HG02678 (cell line): ENCODE measurements around the gene PRCD.
"Not testable (repeated sequence)": the region's sequence is repeated elsewhere in the genome, so short reads cannot be mapped to it uniquely, and the experiment has no call there.

Experiments used
- ATAC-seq: cut with Tn5 transposase; IDR thresholded peaks from one replicate; pipeline ENCODE4 v1.9.1; 2021; ENCODE audit warnings: mild to moderate bottlenecking, moderate library complexity; ENCODE audit not compliant: unreplicated experiment

The PRCD gene

GRCh38 chr17:76525513-76525833 is 14.4 kb upstream of the PRCD start:
- ATAC-seq, result not testable (repeated sequence)

- not testable (repeated sequence) for ATAC-seq
Measured at GRCh38 chr17:76527016-76527415, 12.8 kb upstream of the PRCD start.

- no peak for ATAC-seq
Measured at GRCh38 chr17:76527430-76528111, 12.3 kb upstream of the PRCD start.

GRCh38 chr17:76528156-76528527 is 11.7 kb upstream of the PRCD start:
- no peak for ATAC-seq

GRCh38 chr17:76528528-76529223 is 11.2 kb upstream of the PRCD start:
- no peak for ATAC-seq

GRCh38 chr17:76529224-76530094 is 10.4 kb upstream of the PRCD start:
- ATAC-seq, result no peak

GRCh38 chr17:76530095-76530723 is 9.6 kb upstream of the PRCD start:
- no peak for ATAC-seq

- ATAC-seq, result no peak
Measured at GRCh38 chr17:76530811-76531485, 8.9 kb upstream of the PRCD start.

GRCh38 chr17:76531486-76532038 is 8.3 kb upstream of the PRCD start:
- ATAC-seq, result no peak

GRCh38 chr17:76532072-76532651 is 7.7 kb upstream of the PRCD start:
- ATAC-seq, result no peak

- ATAC-seq, result not testable (repeated sequence)
Measured at GRCh38 chr17:76533640-76534359, 6.0 kb upstream of the PRCD start.

GRCh38 chr17:76534831-76535732 is 4.8 kb upstream of the PRCD start:
- no peak for ATAC-seq

GRCh38 chr17:76535788-76536510 is 3.9 kb upstream of the PRCD start:
- no peak for ATAC-seq

- no peak for ATAC-seq
Measured at GRCh38 chr17:76536511-76537287, 3.1 kb upstream of the PRCD start.

GRCh38 chr17:76537288-76537577 is 2.6 kb upstream of the PRCD start:
- no peak for ATAC-seq

- ATAC-seq, result no peak
Measured at GRCh38 chr17:76537578-76538280, 2.1 kb upstream of the PRCD start, which contains the start of gene CYGB. Gene CYGB, minus strand, starts transcription at chr17:76537709. Its CDS starts 167 bp downstream, at chr17:76537542.
